Activated CD4-positive, alpha-beta T cell treated with anti-CD3 and anti-CD28 coated beads for 36 hours (primary cell): ENCODE measurements around the gene PALM3. TPM values are rescaled to one million over a fixed set of nuclear protein-coding genes. Genes with fewer than 3 reads are reported as not detected.

Experiments used
- ATAC-seq: fragments of 200-7000 bp; cut with Tn5 transposase; one replicate; pipeline ENCODE4 v1.10.0; 2021; ENCODE audit warnings: mild to moderate bottlenecking, moderate library complexity
- CTCF ChIA-PET: fragments of 350-600 bp; sonication (Branson Sonifier 250); formaldehyde crosslinking; loops from one replicate; lab custom pipeline; 2021; ENCODE audit warnings: antibody characterized with exemption; lab: Charles Lee
- POLR2A ChIA-PET: fragments of 350-600 bp; sonication (Branson Sonifier 250); formaldehyde crosslinking; loops from one replicate; lab custom pipeline; 2021; ENCODE audit warnings: antibody characterized with exemption, inconsistent platforms; lab: Charles Lee
- DNase-seq: peaks from one replicate; pipeline ENCODE4 v3.0.0-alpha.2; 2020
- H3K27ac Mint-ChIP-seq: one replicate; pipeline ENCODE4 v1.8.0; 2021; ENCODE audit warnings: mixed read lengths
- H3K27me3 Mint-ChIP-seq: one replicate; pipeline ENCODE4 v1.8.0; 2021; ENCODE audit warnings: mixed read lengths
- H3K36me3 Mint-ChIP-seq: one replicate; pipeline ENCODE4 v1.8.0; 2021; ENCODE audit warnings: low read depth, mixed read lengths
- H3K4me1 Mint-ChIP-seq: one replicate; pipeline ENCODE4 v1.8.0; 2021; ENCODE audit warnings: mixed read lengths
- H3K4me3 Mint-ChIP-seq: one replicate; pipeline ENCODE4 v1.8.0; 2021; ENCODE audit warnings: mild to moderate bottlenecking, moderate library complexity, mixed read lengths
- H3K9me3 Mint-ChIP-seq: one replicate; pipeline ENCODE4 v1.8.0; 2021; ENCODE audit warnings: low read depth, mixed read lengths
- intact Hi-C, 2 experiments: fragments of 100-400 bp; cut with DNase I in 1 of 2; cut with micrococcal nuclease in 1 of 2; formaldehyde crosslinking; loops; one replicate each; pipeline versions ENCODE4 v1.14.2 to v1.15.1; 2022 to 2024; cut with DNase I, micrococcal nuclease
- total RNA-seq, 2 experiments: library from RNA; stranded (reverse); gene quantifications; one replicate each; pipeline ENCODE4 v1.2.3, GENCODE V29; 2021

Gene PALM3
- total RNA-seq, 2 experiments from 2014 or later, result 0.16 TPM; not detected in 1

DNA sequence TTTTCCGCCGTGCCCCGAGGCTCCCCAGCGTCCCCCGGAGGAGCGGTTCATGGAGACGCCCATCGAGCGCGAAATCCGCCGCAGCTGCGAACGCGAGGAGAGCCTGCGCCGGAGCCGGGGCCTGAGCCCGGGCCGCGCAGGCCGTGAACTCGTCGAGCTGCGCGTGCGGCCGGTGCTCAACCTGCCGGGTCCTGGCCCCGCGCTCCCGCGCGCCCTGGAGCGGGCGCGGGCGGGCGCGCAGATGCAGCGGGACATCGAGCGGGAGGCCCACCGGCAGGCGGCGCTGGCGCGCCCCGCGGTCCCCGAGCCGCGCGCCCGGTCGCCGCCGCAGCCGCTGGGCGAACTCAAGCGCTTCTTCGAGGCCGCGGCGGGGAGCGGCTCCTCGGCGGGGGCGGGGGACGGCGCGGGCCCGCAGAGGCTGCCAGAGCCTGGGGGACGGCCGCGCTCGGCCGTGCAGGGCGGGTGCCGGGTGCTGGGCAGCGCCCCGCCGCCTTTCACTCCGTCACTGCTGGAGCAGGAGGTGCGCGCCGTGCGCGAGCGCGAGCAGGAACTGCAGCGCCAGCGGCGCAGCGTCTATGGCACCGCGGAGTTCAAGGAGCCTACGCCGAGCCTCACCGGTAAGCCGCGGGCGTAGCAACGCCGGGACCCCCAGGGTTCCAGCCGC lies 11.5 kb upstream of the PALM3 start:
- H3K4me1 Mint-ChIP-seq, result peaks cover 21% of the 10 kb centered on the region
- ChIA-PET POLR2A (no interaction called here), CTCF (interaction anchor here (0.6 to 6.6 kb wide), 26 partner anchors 10 to 343 kb away, joined by 3 to 49 read pairs (median 4); partner anchors contain the start of genes ASF1B, C19orf67 and PALM3)
- H3K27ac Mint-ChIP-seq, result peak overlapping the region; percentile 80
- peaks cover 2% of the 10 kb centered on the region for H3K27me3 Mint-ChIP-seq
- H3K9me3 Mint-ChIP-seq, result no peaks in the 10 kb centered on the region
- no peaks in the 10 kb centered on the region for H3K36me3 Mint-ChIP-seq
- H3K4me3 Mint-ChIP-seq, result peak overlapping the region; percentile 87
- intact Hi-C loops, result loop anchor here (1.0 to 10.0 kb wide), 10 partner anchors 18 to 479 kb away; partner anchors contain the start of genes ASF1B (in 1 of the 2), C19orf53 (in 1 of the 2), DCAF15 (in 1 of the 2) and IL27RA (in 1 of the 2)
- peak; percentile 74 for ATAC-seq
- peak; percentile 87 for DNase-seq

DNA sequence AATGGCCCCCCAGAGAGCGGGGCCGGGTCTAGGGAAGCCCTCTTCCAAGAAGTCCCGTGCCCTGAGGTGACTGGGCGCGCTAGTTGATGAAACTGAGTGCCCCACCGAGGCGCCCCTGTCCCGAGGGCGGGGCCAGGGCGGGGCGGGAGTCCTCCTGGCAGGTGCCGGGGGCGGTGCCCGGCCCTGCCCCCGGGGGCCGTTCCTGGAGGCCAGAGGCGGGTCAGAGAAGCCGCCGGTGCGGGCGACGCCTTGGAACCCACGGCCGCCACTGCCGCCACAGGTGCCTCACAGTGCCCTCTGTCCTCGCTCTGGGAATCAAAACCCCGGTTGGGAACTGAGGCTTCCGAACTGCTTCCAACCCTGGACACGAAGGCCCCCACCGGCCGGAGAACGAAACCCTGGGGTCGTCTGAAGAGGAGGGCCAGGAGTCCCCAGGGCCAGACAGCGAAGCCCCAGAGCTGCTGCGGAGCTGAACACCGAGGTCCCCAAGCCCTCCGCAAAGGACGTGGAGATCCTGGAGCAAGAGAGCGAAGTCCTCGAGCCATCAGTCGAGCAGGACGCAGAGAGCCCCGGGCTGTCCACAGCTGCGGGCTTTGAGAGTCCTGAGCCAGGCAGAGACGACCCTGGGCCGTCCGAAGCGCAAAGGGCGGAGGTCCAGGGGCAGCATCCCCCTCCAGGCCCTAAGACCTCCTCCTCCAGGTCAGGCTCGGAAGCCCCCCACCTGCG lies 10.8 kb upstream of the PALM3 start, which contains the start of gene MISP3:
MISP3 (plus strand) TSS at position 252 of the 726 bp plus-strand sequence. CDS start 524 bp downstream, outside the sequence.
- DNase-seq (peak; percentile 64), ATAC-seq (peak; percentile 6)
- ChIA-PET POLR2A (interaction anchor here (0.6 kb wide), 2 partner anchors 12 to 312 kb away, joined by 3 read pairs; no protein-coding TSS in a partner anchor), CTCF (interaction anchor here (0.6 to 6.6 kb wide), 25 partner anchors 10 to 1107 kb away, joined by 3 to 49 read pairs (median 4); partner anchors contain the start of genes ASF1B, C19orf67 and PALM3)
- H3K4me1 Mint-ChIP-seq, result peaks cover 21% of the 10 kb centered on the region
- H3K4me3 Mint-ChIP-seq, result peak within 1 kb of the TSS; percentile 87
- no peaks in the 10 kb centered on the region for H3K9me3 Mint-ChIP-seq
- H3K36me3 Mint-ChIP-seq, result no peaks in the 10 kb centered on the region
- H3K27ac Mint-ChIP-seq, result peak within 1 kb of the TSS; percentile 37
- H3K27me3 Mint-ChIP-seq, result peaks cover 2% of the 10 kb centered on the region
- intact Hi-C loops, result loop anchor here (1.0 to 10.0 kb wide), 10 partner anchors 19 to 478 kb away; partner anchors contain the start of genes ASF1B (in 1 of the 2), C19orf53 (in 1 of the 2), DCAF15 (in 1 of the 2) and IL27RA (in 1 of the 2)

DNA sequence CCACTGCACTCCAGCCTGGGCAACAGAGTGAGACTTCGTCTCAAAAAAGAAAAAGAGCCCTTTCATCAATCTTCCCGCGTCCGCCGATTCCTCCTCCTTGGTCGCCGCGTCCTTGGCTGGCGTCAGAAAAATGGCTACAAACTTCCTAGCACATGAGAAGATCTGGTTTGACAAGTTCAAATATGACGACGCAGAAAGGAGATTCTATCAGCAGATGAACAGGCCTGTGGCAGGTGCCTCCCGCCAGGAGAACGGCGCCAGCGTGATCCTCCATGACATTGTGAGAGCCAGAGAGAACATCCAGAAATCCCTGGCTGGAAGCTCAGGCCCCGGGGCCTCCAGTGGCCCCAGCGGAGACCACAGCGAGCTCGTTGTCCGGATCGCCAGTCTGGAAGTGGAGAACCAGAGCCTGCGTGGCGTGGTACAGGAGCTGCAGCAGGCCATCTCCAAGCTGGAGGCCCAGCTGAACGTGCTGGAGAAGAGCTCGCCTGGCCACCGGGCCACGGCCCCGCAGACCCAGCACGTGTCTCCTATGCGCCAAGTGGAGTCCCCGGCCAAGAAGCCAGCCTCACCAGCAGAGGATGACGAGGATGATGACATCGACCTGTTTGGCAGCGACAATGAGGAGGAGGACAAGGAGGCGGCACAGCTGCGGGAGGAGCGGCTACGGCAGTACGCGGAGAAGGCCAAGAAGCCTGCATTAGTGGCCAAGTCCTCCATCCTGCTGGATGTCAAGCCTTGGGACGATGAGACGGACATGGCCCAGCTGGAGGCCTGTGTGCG lies 8.6 kb upstream of the PALM3 start:
- ATAC-seq, result no peak
- intact Hi-C loops, result loop anchor here (5.0 to 10.0 kb wide), 3 partner anchors 38 to 476 kb away; partner anchors contain the start of genes C19orf53 (in 1 of the 2) and IL27RA (in 1 of the 2)
- POLR2A ChIA-PET, result interaction anchor here (0.6 kb wide), 1 partner anchor 13 kb away, joined by 3 read pairs; no protein-coding TSS in a partner anchor
- Mint-ChIP-seq H3K27ac (no peak overlapping the region), H3K27me3 (peaks cover 2% of the 10 kb centered on the region), H3K4me1 (peaks cover 21% of the 10 kb centered on the region), H3K4me3 (no peak overlapping the region), H3K9me3 (no peaks in the 10 kb centered on the region), H3K36me3 (no peaks in the 10 kb centered on the region)
- DNase-seq, result no peak
- CTCF ChIA-PET, result interaction anchor here (0.7 to 6.6 kb wide), 11 partner anchors 10 to 364 kb away, joined by 3 to 49 read pairs (median 3); partner anchors contain the start of gene PALM3

DNA sequence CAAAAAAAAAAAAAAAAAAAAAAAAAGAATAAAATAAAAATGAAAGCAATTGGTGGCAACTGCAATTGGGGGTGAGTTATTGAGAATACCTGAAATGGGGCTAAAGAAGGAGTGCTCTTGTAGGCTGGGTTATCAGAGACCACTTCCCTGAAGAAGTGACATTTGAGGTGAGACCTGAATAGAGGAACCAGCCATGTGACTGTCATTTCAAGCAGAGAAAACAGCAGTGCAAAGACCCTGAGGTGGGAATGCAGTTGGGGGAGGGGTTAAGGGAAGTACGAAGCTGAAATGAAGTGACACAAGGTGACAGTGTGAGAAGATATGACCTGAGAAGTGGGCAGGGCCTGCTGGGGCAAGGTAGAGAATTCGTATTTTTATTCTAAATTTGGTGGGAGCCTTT lies 4.3 kb upstream of the PALM3 start:
- POLR2A ChIA-PET, result no interaction called here
- CTCF ChIA-PET, result interaction anchor here (0.7 to 0.8 kb wide), 2 partner anchors 10 to 266 kb away, joined by 3 read pairs; no protein-coding TSS in a partner anchor

DNA sequence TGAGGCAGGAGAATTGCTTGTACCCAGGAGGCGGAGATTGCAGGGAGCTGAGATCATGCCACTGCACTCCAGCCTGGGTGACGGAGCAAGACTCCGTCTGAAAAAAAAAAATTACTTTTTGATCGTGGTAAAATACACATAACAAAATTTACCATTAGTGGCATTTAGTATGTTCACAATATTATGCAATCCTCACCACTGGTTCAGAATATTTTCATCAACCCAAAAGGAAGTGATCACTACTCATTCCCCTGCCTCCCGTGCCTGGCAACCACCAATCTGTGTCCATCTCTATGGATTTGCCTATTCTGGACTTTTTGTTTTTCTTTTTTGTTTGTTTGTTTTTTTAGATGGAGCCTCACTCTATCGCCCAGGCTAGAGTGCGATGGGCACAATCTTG lies 1.2 kb upstream of the PALM3 start:
- no peak overlapping the region for H3K4me3 Mint-ChIP-seq
- no peak overlapping the region for H3K27ac Mint-ChIP-seq
- H3K9me3 Mint-ChIP-seq, result no peaks in the 10 kb centered on the region
- intact Hi-C loops, result no loop called here
- peaks cover 10% of the 10 kb centered on the region for H3K4me1 Mint-ChIP-seq
- POLR2A ChIA-PET, result no interaction called here
- no peaks in the 10 kb centered on the region for H3K36me3 Mint-ChIP-seq
- H3K27me3 Mint-ChIP-seq, result peaks cover 24% of the 10 kb centered on the region
- CTCF ChIA-PET, result interaction anchor here (0.6 kb wide), 1 partner anchor 9 kb away, joined by 4 read pairs; no protein-coding TSS in a partner anchor
- DNase-seq (no peak), ATAC-seq (no peak)

More for the DNA sequence above, 4.3 kb upstream of the PALM3 start:
- ATAC-seq (peak; percentile 40), DNase-seq (no peak)
- H3K27ac Mint-ChIP-seq, result no peak overlapping the region
- intact Hi-C loops, result no loop called here
- no peaks in the 10 kb centered on the region for H3K4me1 Mint-ChIP-seq
- H3K36me3 Mint-ChIP-seq, result no peaks in the 10 kb centered on the region
- H3K27me3 Mint-ChIP-seq, result peaks cover 6% of the 10 kb centered on the region
- no peak overlapping the region for H3K4me3 Mint-ChIP-seq
- H3K9me3 Mint-ChIP-seq, result no peaks in the 10 kb centered on the region

DNA sequence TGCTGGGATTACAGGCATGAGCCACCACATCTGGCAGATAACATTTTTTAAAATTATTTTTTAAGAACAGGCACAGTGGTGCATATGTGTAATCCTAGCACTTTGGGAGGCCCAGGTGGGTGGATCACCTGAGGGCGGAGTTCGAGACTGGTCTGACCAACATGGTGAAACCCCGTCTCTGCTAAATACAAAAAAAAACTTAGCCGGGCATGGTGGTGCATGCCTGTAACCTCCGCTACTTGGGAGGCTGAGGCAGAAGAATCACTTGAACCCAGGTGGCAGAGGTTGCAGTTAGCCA lies 631 bp upstream of the PALM3 start:
- ATAC-seq, result no peak
- H3K27me3 Mint-ChIP-seq, result peaks cover 27% of the 10 kb centered on the region
- H3K9me3 Mint-ChIP-seq, result no peaks in the 10 kb centered on the region
- no peak overlapping the region for H3K4me3 Mint-ChIP-seq
- no peaks in the 10 kb centered on the region for H3K36me3 Mint-ChIP-seq
- ChIA-PET POLR2A (no interaction called here), CTCF (interaction anchor here (0.7 to 4.1 kb wide), 2 partner anchors 9 to 156 kb away, joined by 3 to 49 read pairs; partner anchors contain the start of gene MISP3)
- no peak overlapping the region for H3K27ac Mint-ChIP-seq
- H3K4me1 Mint-ChIP-seq, result peaks cover 16% of the 10 kb centered on the region
- intact Hi-C loops, result no loop called here
- DNase-seq, result no peak

DNA sequence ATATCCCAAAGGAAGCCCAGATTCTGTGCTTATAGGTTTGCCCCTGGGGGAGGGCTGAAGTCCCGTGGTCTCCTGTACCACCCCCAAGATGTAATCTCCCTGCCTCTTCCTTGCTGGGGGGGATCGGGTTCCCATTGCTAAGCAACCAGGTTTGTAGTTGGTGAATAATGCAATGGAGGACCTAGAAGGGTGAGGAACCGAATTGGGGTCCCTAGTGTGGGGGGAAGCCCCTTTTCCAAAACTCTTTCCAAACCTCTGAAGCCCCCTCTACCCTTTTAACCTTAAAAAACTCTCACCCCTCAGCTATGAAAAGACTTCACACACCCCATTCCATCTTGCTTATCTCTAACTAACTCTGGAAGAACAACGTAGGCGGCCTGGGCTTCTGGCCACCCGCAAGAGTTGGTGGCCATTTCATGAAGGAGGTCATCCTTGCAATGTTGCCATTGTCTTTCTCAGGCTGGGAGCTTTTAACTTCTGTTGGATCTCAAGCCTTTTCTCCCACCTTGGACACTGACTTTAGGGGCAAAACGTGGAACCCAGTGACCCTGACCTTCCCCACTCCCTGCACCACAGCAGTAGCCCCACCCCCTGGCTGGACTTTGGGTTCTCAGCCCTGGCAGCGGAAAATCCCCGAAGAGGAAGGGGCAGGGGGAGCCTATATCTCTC lies 661 bp downstream of the PALM3 start:
- peaks cover 16% of the 10 kb centered on the region for H3K4me1 Mint-ChIP-seq
- H3K27ac Mint-ChIP-seq, result no peak overlapping the region
- DNase-seq, result no peak
- H3K9me3 Mint-ChIP-seq, result no peaks in the 10 kb centered on the region
- ChIA-PET CTCF (interaction anchor here (0.5 to 4.8 kb wide), 8 partner anchors 9 to 179 kb away, joined by 3 to 49 read pairs (median 4); partner anchors contain the start of gene MISP3), POLR2A (interaction anchor here (1.0 kb wide), 1 partner anchor 75 kb away, joined by 4 read pairs; the partner anchor contains the start of gene ASF1B)
- no peak overlapping the region for H3K4me3 Mint-ChIP-seq
- peaks cover 31% of the 10 kb centered on the region for H3K27me3 Mint-ChIP-seq
- H3K36me3 Mint-ChIP-seq, result no peaks in the 10 kb centered on the region
- intact Hi-C loops, result no loop called here
- ATAC-seq, result no peak

DNA sequence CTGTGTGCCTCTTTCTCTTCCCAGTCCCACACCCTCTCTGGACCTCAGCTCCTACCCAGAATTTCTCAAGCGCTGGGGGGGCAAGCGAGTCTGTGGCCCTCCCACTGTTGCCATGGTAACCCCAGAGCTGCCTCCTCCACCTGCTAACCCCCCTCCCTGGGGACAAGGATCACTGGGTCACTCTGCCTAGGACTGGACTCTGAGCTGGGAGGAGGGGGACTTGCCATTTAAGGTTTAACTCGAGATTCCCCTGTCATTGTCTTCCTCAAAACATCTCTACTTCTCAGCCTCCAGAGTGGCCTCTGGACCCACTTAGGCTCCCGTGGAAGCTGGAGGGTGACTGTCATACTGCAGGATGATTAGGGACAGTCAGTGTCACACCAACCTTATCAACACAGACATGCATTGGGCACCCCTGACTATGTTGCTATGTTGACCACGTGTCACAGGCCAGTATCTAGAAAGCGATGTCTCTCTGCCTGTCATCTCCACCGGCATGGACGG lies 2.2 kb downstream of the PALM3 start:
- no peak for DNase-seq
- POLR2A ChIA-PET, result interaction anchor here (0.6 to 1.0 kb wide), 2 partner anchors 10 to 193 kb away, joined by 3 read pairs; no protein-coding TSS in a partner anchor

DNA sequence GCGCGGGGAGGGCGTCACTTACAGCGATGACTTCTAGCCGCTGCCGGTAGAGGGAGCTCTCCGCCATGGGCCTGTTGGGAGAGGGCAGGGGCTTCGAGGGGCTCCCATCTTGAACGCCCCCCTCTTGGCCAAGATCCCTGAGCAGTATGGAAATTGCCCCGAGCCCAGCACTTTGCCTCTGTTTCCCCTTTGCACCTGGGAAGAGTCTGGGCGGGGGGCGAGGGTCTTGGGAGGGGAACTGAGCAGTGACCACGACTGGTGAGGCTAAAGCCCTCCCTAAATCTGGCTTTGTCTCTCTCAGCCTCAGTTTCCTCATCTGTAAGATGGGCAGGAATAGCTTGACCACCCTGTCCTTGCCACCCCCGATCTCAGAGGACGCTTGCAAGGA lies 2.8 kb downstream of the PALM3 start:
- peaks cover 31% of the 10 kb centered on the region for H3K27me3 Mint-ChIP-seq
- peak; percentile 59 for ATAC-seq
- CTCF ChIA-PET, result interaction anchor here (0.5 to 4.8 kb wide), 25 partner anchors 8 to 878 kb away, joined by 3 to 49 read pairs (median 4); partner anchors contain the start of genes ASF1B, IL27RA and MISP3

More for the DNA sequence above, 2.2 kb downstream of the PALM3 start:
- Mint-ChIP-seq H3K4me3 (no peak overlapping the region), H3K36me3 (no peaks in the 10 kb centered on the region), H3K4me1 (peaks cover 16% of the 10 kb centered on the region), H3K27me3 (peaks cover 31% of the 10 kb centered on the region), H3K9me3 (no peaks in the 10 kb centered on the region), H3K27ac (no peak overlapping the region)
- CTCF ChIA-PET, result interaction anchor here (0.5 to 4.8 kb wide), 28 partner anchors 9 to 879 kb away, joined by 3 to 49 read pairs (median 4); partner anchors contain the start of genes ASF1B, IL27RA and MISP3
- intact Hi-C loops, result loop anchor here in 1 of 2 experiments (5.0 kb wide), 1 partner anchor 177 kb away; no protein-coding TSS in a partner anchor
- no peak for ATAC-seq

More for the DNA sequence above, 2.8 kb downstream of the PALM3 start:
- Mint-ChIP-seq H3K9me3 (no peaks in the 10 kb centered on the region), H3K27ac (no peak overlapping the region), H3K36me3 (no peaks in the 10 kb centered on the region), H3K4me1 (peaks cover 16% of the 10 kb centered on the region), H3K4me3 (peak overlapping the region; percentile 50)
- intact Hi-C loops, result loop anchor here in 1 of 2 experiments (5.0 kb wide), 1 partner anchor 177 kb away; no protein-coding TSS in a partner anchor
- DNase-seq, result peak; percentile 77
- POLR2A ChIA-PET, result interaction anchor here (0.7 to 1.0 kb wide), 2 partner anchors 10 to 171 kb away, joined by 3 read pairs; no protein-coding TSS in a partner anchor
